ENCODE measurements around the gene TUBB.

Gene TUBB

GRCh38 chr6:30685157-30686008 lies 34.8 kb upstream of the TUBB start:
- Mint-ChIP-seq H3K27ac (peak overlapping the region; percentile 98), H3K36me3 (peaks cover 73% of the 10 kb centered on the region), H3K4me3 (peak overlapping the region; percentile 92), H3K9me3 (no peaks in the 10 kb centered on the region), H3K4me1 (peaks cover 58% of the 10 kb centered on the region)
- ATAC-seq (no peak), DNase-seq (ENCODE audit: low spot score in 2 of 2) (no peak)

GRCh38 chr6:30686009-30686907 lies 33.9 kb upstream of the TUBB start, which contains the start of gene PPP1R18:
Gene PPP1R18 (minus strand): TSS chr6:30686645. CDS start chr6:30686018, 627 bp downstream.
- peak; percentile 59 for ATAC-seq
- Mint-ChIP-seq H3K4me1 (peaks cover 58% of the 10 kb centered on the region), H3K4me3 (peak within 1 kb of the TSS; percentile 92), H3K27ac (peak within 1 kb of the TSS; percentile 98), H3K36me3 (peaks cover 64% of the 10 kb centered on the region), H3K9me3 (no peaks in the 10 kb centered on the region)
- peak; percentile 58 to 88 for DNase-seq (ENCODE audit: low spot score in 2 of 2)

GRCh38 chr6:30686908-30687658 lies 33.1 kb upstream of the TUBB start:
- Mint-ChIP-seq H3K36me3 (peaks cover 56% of the 10 kb centered on the region), H3K4me3 (peak overlapping the region; percentile 92), H3K27ac (peak overlapping the region; percentile 98), H3K9me3 (no peaks in the 10 kb centered on the region), H3K4me1 (peaks cover 53% of the 10 kb centered on the region)
- DNase-seq (ENCODE audit: low spot score in 2 of 2) (peak; percentile 66 to 92), ATAC-seq (peak; percentile 55)

GRCh38 chr6:30687659-30688431 lies 32.3 kb upstream of the TUBB start:
- no peaks in the 10 kb centered on the region for H3K9me3 Mint-ChIP-seq
- peaks cover 46% of the 10 kb centered on the region for H3K4me1 Mint-ChIP-seq
- no peak for ATAC-seq
- peak overlapping the region; percentile 92 for H3K4me3 Mint-ChIP-seq
- H3K36me3 Mint-ChIP-seq = peaks cover 48% of the 10 kb centered on the region
- peak overlapping the region; percentile 98 for H3K27ac Mint-ChIP-seq
- DNase-seq (ENCODE audit: low spot score in 2 of 2) = no peak

GRCh38 chr6:30688569-30688968 lies 31.6 kb upstream of the TUBB start:
- H3K36me3 Mint-ChIP-seq = peaks cover 41% of the 10 kb centered on the region
- H3K27ac Mint-ChIP-seq = peak overlapping the region; percentile 98
- ATAC-seq (no peak), DNase-seq (ENCODE audit: low spot score in 2 of 2) (no peak)
- H3K9me3 Mint-ChIP-seq = no peaks in the 10 kb centered on the region
- peaks cover 43% of the 10 kb centered on the region for H3K4me1 Mint-ChIP-seq
- H3K4me3 Mint-ChIP-seq = peak overlapping the region; percentile 92

GRCh38 chr6:30689022-30689865 lies 30.9 kb upstream of the TUBB start:
- ATAC-seq (no peak), DNase-seq (ENCODE audit: low spot score in 2 of 2) (no peak)
- peak overlapping the region; percentile 92 for H3K4me3 Mint-ChIP-seq
- H3K27ac Mint-ChIP-seq = peak overlapping the region; percentile 98
- H3K4me1 Mint-ChIP-seq = peaks cover 43% of the 10 kb centered on the region
- no peaks in the 10 kb centered on the region for H3K9me3 Mint-ChIP-seq
- peaks cover 34% of the 10 kb centered on the region for H3K36me3 Mint-ChIP-seq

GRCh38 chr6:30689985-30690384 lies 30.2 kb upstream of the TUBB start:
- Mint-ChIP-seq H3K36me3 (peaks cover 27% of the 10 kb centered on the region), H3K4me3 (peak overlapping the region; percentile 92), H3K27ac (peak overlapping the region; percentile 74), H3K9me3 (no peaks in the 10 kb centered on the region), H3K4me1 (peaks cover 43% of the 10 kb centered on the region)
- ATAC-seq (no peak), DNase-seq (ENCODE audit: low spot score in 2 of 2) (no peak)

GRCh38 chr6:30690403-30691207 lies 29.5 kb upstream of the TUBB start, which contains the start of gene NRM:
Gene NRM (minus strand): TSS chr6:30690984. CDS start chr6:30690974, 10 bp downstream.
- Mint-ChIP-seq H3K36me3 (peaks cover 21% of the 10 kb centered on the region), H3K9me3 (no peaks in the 10 kb centered on the region), H3K4me3 (peak within 1 kb of the TSS; percentile 92), H3K27ac (peak within 1 kb of the TSS; percentile 74), H3K4me1 (peaks cover 43% of the 10 kb centered on the region)
- ATAC-seq (peak; percentile 50), DNase-seq (ENCODE audit: low spot score in 2 of 2) (peak; percentile 71 to 83)

- Mint-ChIP-seq H3K4me1 (peaks cover 43% of the 10 kb centered on the region), H3K4me3 (peak overlapping the region; percentile 92), H3K27ac (peak overlapping the region; percentile 74), H3K9me3 (no peaks in the 10 kb centered on the region), H3K36me3 (peaks cover 13% of the 10 kb centered on the region)
- ATAC-seq (no peak), DNase-seq (ENCODE audit: low spot score in 2 of 2) (no peak)
Measured at GRCh38 chr6:30691208-30691847, 28.8 kb upstream of the TUBB start.

GRCh38 chr6:30696432-30696831 lies 23.7 kb upstream of the TUBB start:
- no peak for DNase-seq (ENCODE audit: low spot score in 2 of 2)
- peaks cover 2% of the 10 kb centered on the region for H3K4me1 Mint-ChIP-seq
- H3K9me3 Mint-ChIP-seq = no peaks in the 10 kb centered on the region
- no peak for ATAC-seq
- H3K4me3 Mint-ChIP-seq = no peak overlapping the region
- H3K36me3 Mint-ChIP-seq = peaks cover 35% of the 10 kb centered on the region
- H3K27ac Mint-ChIP-seq = no peak overlapping the region

GRCh38 chr6:30700340-30700739 lies 19.8 kb upstream of the TUBB start:
- Mint-ChIP-seq H3K27ac (no peak overlapping the region), H3K9me3 (no peaks in the 10 kb centered on the region), H3K4me3 (no peak overlapping the region), H3K4me1 (peaks cover 10% of the 10 kb centered on the region), H3K36me3 (peaks cover 74% of the 10 kb centered on the region)
- ATAC-seq = no peak
- DNase-seq (ENCODE audit: low spot score in 2 of 2) = no peak

- no peaks in the 10 kb centered on the region for H3K9me3 Mint-ChIP-seq
- DNase-seq (ENCODE audit: low spot score in 2 of 2) (no peak), ATAC-seq (no peak)
- peaks cover 96% of the 10 kb centered on the region for H3K36me3 Mint-ChIP-seq
- no peak overlapping the region for H3K4me3 Mint-ChIP-seq
- no peak overlapping the region for H3K27ac Mint-ChIP-seq
- H3K4me1 Mint-ChIP-seq = peaks cover 16% of the 10 kb centered on the region
Measured at GRCh38 chr6:30703011-30703410, 17.1 kb upstream of the TUBB start.
